Skeletal muscle satellite cell (primary cell): Measurements from ENCODE around the gene SIRPA.

Source experiments
- H3K27me3 ChIP-seq: 2 replicates; pipeline ENCODE4 v1.7.0; 2013; ENCODE audit warnings: low read length; ENCODE audit not compliant: control insufficient read depth, insufficient read depth
- H3K36me3 ChIP-seq: 2 replicates; pipeline ENCODE4 v1.7.0; 2013; ENCODE audit warnings: mild to moderate bottlenecking, control low read depth, low read length; ENCODE audit not compliant: insufficient read depth
- H3K4me1 ChIP-seq: 2 replicates; pipeline ENCODE4 v1.7.0; 2013; ENCODE audit warnings: low read length; ENCODE audit not compliant: control insufficient read depth, insufficient read depth
- H3K4me2 ChIP-seq: 2 replicates; pipeline ENCODE4 v1.7.0; 2013; ENCODE audit warnings: mild to moderate bottlenecking, low read length
- H3K4me3 ChIP-seq: 2 replicates; pipeline ENCODE4 v1.7.0; 2013; ENCODE audit warnings: low read length
- H3K9ac ChIP-seq: 2 replicates; pipeline ENCODE4 v1.7.0; 2013; ENCODE audit warnings: mild to moderate bottlenecking, low read depth, low read length, moderate library complexity
- H3K9me3 ChIP-seq: replicated peaks from 2 replicates; pipeline ENCODE4 v1.7.0; 2013; ENCODE audit warnings: mild to moderate bottlenecking, control low read depth, low read length

The SIRPA gene

GRCh38 chr20:1870792-1871550, 24.2 kb upstream of the SIRPA start:
- Histone ChIP-seq H3K9me3 (no peaks in the 10 kb centered on the region), H3K4me2 (no peak overlapping the region), H3K27me3 (peaks cover 4% of the 10 kb centered on the region), H3K36me3 (no peaks in the 10 kb centered on the region), H3K9ac (no peak overlapping the region), H3K4me1 (peaks cover 5% of the 10 kb centered on the region), H3K4me3 (no peak overlapping the region)

GRCh38 chr20:1871807-1872458, 23.3 kb upstream of the SIRPA start:
- Histone ChIP-seq H3K27me3 (no peaks in the 10 kb centered on the region), H3K4me1 (peaks cover 5% of the 10 kb centered on the region), H3K36me3 (no peaks in the 10 kb centered on the region), H3K4me3 (no peak overlapping the region), H3K9me3 (no peaks in the 10 kb centered on the region), H3K9ac (no peak overlapping the region), H3K4me2 (no peak overlapping the region)

- Histone ChIP-seq H3K36me3 (no peaks in the 10 kb centered on the region), H3K27me3 (no peaks in the 10 kb centered on the region), H3K4me2 (no peak overlapping the region), H3K4me3 (no peak overlapping the region), H3K9ac (no peak overlapping the region), H3K9me3 (no peaks in the 10 kb centered on the region), H3K4me1 (peaks cover 5% of the 10 kb centered on the region)
Measured at GRCh38 chr20:1872459-1873097, 22.6 kb upstream of the SIRPA start.

- Histone ChIP-seq H3K9me3 (no peaks in the 10 kb centered on the region), H3K36me3 (no peaks in the 10 kb centered on the region), H3K27me3 (no peaks in the 10 kb centered on the region), H3K4me2 (no peak overlapping the region), H3K9ac (no peak overlapping the region), H3K4me1 (no peaks in the 10 kb centered on the region), H3K4me3 (no peak overlapping the region)
Measured at GRCh38 chr20:1874450-1875182, 20.6 kb upstream of the SIRPA start.

- H3K9ac ChIP-seq: no peak overlapping the region
- no peaks in the 10 kb centered on the region for H3K9me3 ChIP-seq
- no peaks in the 10 kb centered on the region for H3K4me1 ChIP-seq
- no peak overlapping the region for H3K4me3 ChIP-seq
- no peak overlapping the region for H3K4me2 ChIP-seq
- H3K36me3 ChIP-seq: no peaks in the 10 kb centered on the region
- H3K27me3 ChIP-seq: no peaks in the 10 kb centered on the region
Measured at GRCh38 chr20:1875183-1875554, 20.0 kb upstream of the SIRPA start.

- H3K4me3 ChIP-seq: no peak overlapping the region
- no peak overlapping the region for H3K4me2 ChIP-seq
- H3K36me3 ChIP-seq: no peaks in the 10 kb centered on the region
- no peaks in the 10 kb centered on the region for H3K9me3 ChIP-seq
- no peak overlapping the region for H3K9ac ChIP-seq
- no peaks in the 10 kb centered on the region for H3K27me3 ChIP-seq
- H3K4me1 ChIP-seq: no peaks in the 10 kb centered on the region
Measured at GRCh38 chr20:1875762-1876161, 19.4 kb upstream of the SIRPA start.

- Histone ChIP-seq H3K4me2 (no peak overlapping the region), H3K9me3 (no peaks in the 10 kb centered on the region), H3K27me3 (no peaks in the 10 kb centered on the region), H3K36me3 (no peaks in the 10 kb centered on the region), H3K4me1 (no peaks in the 10 kb centered on the region), H3K9ac (no peak overlapping the region), H3K4me3 (no peak overlapping the region)
Measured at GRCh38 chr20:1876217-1876921, 18.8 kb upstream of the SIRPA start.

- no peaks in the 10 kb centered on the region for H3K27me3 ChIP-seq
- H3K4me2 ChIP-seq: no peak overlapping the region
- H3K9ac ChIP-seq: no peak overlapping the region
- H3K36me3 ChIP-seq: no peaks in the 10 kb centered on the region
- no peak overlapping the region for H3K4me3 ChIP-seq
- H3K4me1 ChIP-seq: no peaks in the 10 kb centered on the region
- H3K9me3 ChIP-seq: no peaks in the 10 kb centered on the region
Measured at GRCh38 chr20:1876975-1877608, 18.1 kb upstream of the SIRPA start.

GRCh38 chr20:1877609-1878200, 17.5 kb upstream of the SIRPA start:
- Histone ChIP-seq H3K36me3 (no peaks in the 10 kb centered on the region), H3K27me3 (no peaks in the 10 kb centered on the region), H3K4me3 (no peak overlapping the region), H3K9ac (no peak overlapping the region), H3K4me2 (no peak overlapping the region), H3K9me3 (no peaks in the 10 kb centered on the region), H3K4me1 (no peaks in the 10 kb centered on the region)

- H3K4me1 ChIP-seq: no peaks in the 10 kb centered on the region
Measured at GRCh38 chr20:1879369-1879768, 15.8 kb upstream of the SIRPA start.

More at GRCh38 chr20:1879369-1879768, 15.8 kb upstream of the SIRPA start:
- Histone ChIP-seq H3K9me3 (no peaks in the 10 kb centered on the region), H3K27me3 (peaks cover 4% of the 10 kb centered on the region), H3K4me2 (no peak overlapping the region), H3K9ac (no peak overlapping the region), H3K4me3 (no peak overlapping the region), H3K36me3 (no peaks in the 10 kb centered on the region)
